Osteoblast (primary cell): Measurements from ENCODE around the gene GHRH. TPM values are rescaled to one million over a fixed set of nuclear protein-coding genes. Genes with fewer than 3 reads are reported as not detected.

Experiments
- DNase-seq: peaks from one replicate; pipeline ENCODE4 v3.0.0; 2011; ENCODE audit warnings: low spot score, mixed read lengths; ENCODE audit not compliant: insufficient read length; ENCODE audit errors: missing footprints
- H2AFZ ChIP-seq: 2 replicates; pipeline ENCODE4 v1.6.0; 2011; ENCODE audit warnings: mild to moderate bottlenecking, low read length
- H3K27ac ChIP-seq: 2 replicates; pipeline ENCODE4 v1.5.1; 2011; ENCODE audit warnings: mild to moderate bottlenecking, low read depth, low read length, moderate library complexity
- H3K27me3 ChIP-seq: 2 replicates; pipeline ENCODE4 v1.6.0; 2012; ENCODE audit warnings: mild to moderate bottlenecking, control low read depth, inconsistent platforms, low read length, moderate library complexity; ENCODE audit not compliant: insufficient read depth
- H3K36me3 ChIP-seq: 2 replicates; pipeline ENCODE4 v1.5.1; 2011; ENCODE audit warnings: mild to moderate bottlenecking, low read length, control low read depth, moderate library complexity; ENCODE audit not compliant: insufficient read depth
- H3K4me1 ChIP-seq: 2 replicates; pipeline ENCODE4 v1.5.1; 2011; ENCODE audit warnings: mild to moderate bottlenecking, low read length, control low read depth, moderate library complexity; ENCODE audit not compliant: insufficient read depth
- H3K4me2 ChIP-seq: 2 replicates; pipeline ENCODE4 v1.6.0; 2011; ENCODE audit warnings: mild to moderate bottlenecking, low read length; ENCODE audit not compliant: insufficient read depth
- H3K4me3 ChIP-seq: fragments of 200-600 bp; sonication (generic); 3 replicates; pipeline ENCODE4 v1.5.1; 2012; ENCODE audit warnings: mild to moderate bottlenecking, low read length, inconsistent platforms; ENCODE audit not compliant: insufficient read depth
- H3K79me2 ChIP-seq: 2 replicates; pipeline ENCODE4 v1.6.0; 2012; ENCODE audit warnings: mild to moderate bottlenecking, low read length, control low read depth, inconsistent platforms; ENCODE audit not compliant: insufficient read depth
- H3K9me3 ChIP-seq: 2 replicates; pipeline ENCODE4 v1.5.1; 2011; ENCODE audit warnings: low read depth, low read length, control low read depth
- H4K20me1 ChIP-seq: 2 replicates; pipeline ENCODE4 v1.6.0; 2012; ENCODE audit warnings: mild to moderate bottlenecking, low read length, control low read depth; ENCODE audit not compliant: insufficient read depth
- total RNA-seq: library from RNA; depleted of rRNA; stranded (reverse); fragments of >200 nt; gene quantifications from 2 replicates; pipeline ENCODE4 v1.2.3, GENCODE V29; 2012
- TF ChIP-seq, protein P1 (sequence below): IDR thresholded peaks from 2 replicates; pipeline ENCODE4 v1.5.1; 2011; ENCODE audit warnings: mild to moderate bottlenecking, low read depth, low read length, moderate library complexity; ENCODE audit errors: extremely low read depth

GHRH gene
- total RNA-seq, 1 donor: not detected

DNA sequence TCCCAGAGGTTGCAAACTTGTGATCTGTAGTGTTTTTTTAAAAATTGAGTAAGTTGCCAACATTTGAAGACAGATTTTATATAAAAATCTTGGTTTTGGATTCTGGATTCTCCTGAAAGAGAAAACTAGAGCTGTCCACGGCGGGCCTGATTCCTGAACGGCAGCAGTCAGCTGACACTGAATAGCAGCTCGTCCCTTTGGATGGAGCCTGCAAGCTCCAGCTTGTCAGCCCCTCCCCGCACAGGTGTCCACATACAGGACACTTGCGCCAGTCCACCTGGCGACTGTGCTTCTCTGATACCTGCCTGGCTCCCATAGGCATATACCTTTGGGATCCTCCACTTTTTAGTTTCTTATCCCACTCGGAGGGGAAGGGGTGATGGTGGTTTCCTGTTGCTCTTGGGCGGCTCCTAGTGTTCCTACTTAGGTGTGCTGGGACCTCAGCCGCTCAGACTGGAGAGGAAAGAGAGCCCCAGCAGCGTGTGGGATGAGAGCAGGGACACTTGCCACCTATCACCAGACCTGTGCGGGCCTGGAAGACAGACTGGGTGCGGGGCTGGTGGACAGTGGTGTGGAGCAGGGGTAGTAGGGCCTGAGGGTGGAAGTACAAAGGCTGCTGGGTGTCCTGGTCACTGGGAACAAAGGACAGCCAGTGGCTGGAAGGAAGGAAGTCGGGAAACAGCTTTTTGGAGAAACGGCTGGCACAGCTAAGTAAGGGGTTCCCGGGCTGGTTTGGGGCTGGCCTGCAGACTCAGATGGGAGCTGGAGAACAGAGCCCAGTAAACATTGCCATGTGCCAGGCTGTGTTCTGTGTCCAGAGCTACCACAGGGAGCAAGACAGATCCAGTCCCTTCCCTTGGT, 18.3 kb downstream of the GHRH start:
- H3K36me3 ChIP-seq: peaks cover 46% of the 10 kb centered on the region
- H3K4me2 ChIP-seq: no peak overlapping the region
- H3K4me3 ChIP-seq: no peak overlapping the region
- no peak overlapping the region for H2AFZ ChIP-seq
- H3K27me3 ChIP-seq: no peaks in the 10 kb centered on the region
- TF ChIP-seq, protein P1, sequence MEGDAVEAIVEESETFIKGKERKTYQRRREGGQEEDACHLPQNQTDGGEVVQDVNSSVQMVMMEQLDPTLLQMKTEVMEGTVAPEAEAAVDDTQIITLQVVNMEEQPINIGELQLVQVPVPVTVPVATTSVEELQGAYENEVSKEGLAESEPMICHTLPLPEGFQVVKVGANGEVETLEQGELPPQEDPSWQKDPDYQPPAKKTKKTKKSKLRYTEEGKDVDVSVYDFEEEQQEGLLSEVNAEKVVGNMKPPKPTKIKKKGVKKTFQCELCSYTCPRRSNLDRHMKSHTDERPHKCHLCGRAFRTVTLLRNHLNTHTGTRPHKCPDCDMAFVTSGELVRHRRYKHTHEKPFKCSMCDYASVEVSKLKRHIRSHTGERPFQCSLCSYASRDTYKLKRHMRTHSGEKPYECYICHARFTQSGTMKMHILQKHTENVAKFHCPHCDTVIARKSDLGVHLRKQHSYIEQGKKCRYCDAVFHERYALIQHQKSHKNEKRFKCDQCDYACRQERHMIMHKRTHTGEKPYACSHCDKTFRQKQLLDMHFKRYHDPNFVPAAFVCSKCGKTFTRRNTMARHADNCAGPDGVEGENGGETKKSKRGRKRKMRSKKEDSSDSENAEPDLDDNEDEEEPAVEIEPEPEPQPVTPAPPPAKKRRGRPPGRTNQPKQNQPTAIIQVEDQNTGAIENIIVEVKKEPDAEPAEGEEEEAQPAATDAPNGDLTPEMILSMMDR: peak; percentile 9
- H3K27ac ChIP-seq: no peak overlapping the region
- H4K20me1 ChIP-seq: no peaks in the 10 kb centered on the region
- no peaks in the 10 kb centered on the region for H3K9me3 ChIP-seq
- H3K4me1 ChIP-seq: no peaks in the 10 kb centered on the region
- DNase-seq: no peak
- H3K79me2 ChIP-seq: no peaks in the 10 kb centered on the region

DNA sequence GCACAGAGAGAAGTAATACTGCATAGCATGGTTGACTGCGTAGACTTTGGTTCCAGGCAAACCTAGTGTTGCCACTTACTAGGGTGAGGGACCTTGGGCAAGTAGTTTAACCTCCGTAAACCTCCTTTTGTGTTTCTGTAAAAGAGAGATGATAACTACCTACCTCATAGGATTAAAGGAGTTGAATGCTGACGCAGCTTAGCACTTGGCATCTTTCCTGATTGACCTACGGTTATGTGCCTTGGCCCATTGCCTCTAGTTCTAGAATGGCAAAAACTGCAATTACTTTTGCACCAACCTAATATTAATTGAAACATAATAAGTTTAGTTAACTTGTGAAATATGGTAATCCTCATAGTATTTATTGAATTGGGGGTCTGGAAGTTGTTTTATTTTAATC, 19.1 kb downstream of the GHRH start:
- Histone ChIP-seq H2AFZ (no peak overlapping the region), H3K27me3 (no peaks in the 10 kb centered on the region), H3K79me2 (no peaks in the 10 kb centered on the region), H3K27ac (no peak overlapping the region), H3K4me3 (no peak overlapping the region), H3K9me3 (no peaks in the 10 kb centered on the region), H3K4me2 (no peak overlapping the region), H4K20me1 (no peaks in the 10 kb centered on the region), H3K36me3 (peaks cover 49% of the 10 kb centered on the region), H3K4me1 (no peaks in the 10 kb centered on the region)
- DNase-seq: no peak
- TF ChIP-seq, protein P1: no peak

DNA sequence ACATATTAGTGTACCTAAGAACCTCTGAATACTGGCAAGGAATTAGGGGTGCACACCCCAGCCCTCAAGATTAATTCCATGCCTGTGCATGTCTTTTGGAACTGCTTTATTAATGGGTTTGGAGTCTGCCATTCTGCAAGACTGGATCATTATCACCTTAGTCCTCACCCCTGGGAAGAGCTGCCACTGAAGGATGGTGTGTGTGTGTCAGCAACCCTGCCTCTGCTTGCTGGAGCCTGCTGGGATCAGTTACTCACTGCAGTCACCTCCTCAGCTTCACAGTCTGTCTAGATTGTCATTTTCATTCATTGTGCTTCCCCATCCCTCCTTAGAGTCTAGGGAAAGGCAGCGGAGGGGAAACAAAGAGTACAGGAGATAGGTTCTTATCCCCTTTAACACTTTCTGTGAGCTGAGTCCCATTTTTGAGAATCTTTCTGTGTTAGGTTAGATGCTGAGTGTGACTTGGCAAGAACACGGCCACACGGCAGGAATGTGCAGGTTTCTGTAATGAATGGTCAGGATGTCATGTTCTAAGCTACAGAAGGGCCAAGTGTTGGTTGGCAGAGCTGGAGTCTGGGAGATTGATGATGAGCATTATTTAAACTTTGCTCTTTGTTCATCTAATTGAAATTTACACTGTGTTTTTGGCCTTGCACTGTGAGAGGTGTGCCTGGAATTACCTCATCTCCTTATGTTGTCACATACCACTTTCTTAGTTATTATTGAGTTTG, 21.1 kb downstream of the GHRH start:
- no peaks in the 10 kb centered on the region for H3K9me3 ChIP-seq
- DNase-seq: no peak
- no peaks in the 10 kb centered on the region for H3K4me1 ChIP-seq
- no peak overlapping the region for H3K4me2 ChIP-seq
- TF ChIP-seq, protein P1: no peak
- H3K4me3 ChIP-seq: no peak overlapping the region
- no peaks in the 10 kb centered on the region for H3K27me3 ChIP-seq
- no peak overlapping the region for H3K27ac ChIP-seq
- no peak overlapping the region for H2AFZ ChIP-seq
- H3K36me3 ChIP-seq: peaks cover 68% of the 10 kb centered on the region
- no peaks in the 10 kb centered on the region for H4K20me1 ChIP-seq
- no peaks in the 10 kb centered on the region for H3K79me2 ChIP-seq

DNA sequence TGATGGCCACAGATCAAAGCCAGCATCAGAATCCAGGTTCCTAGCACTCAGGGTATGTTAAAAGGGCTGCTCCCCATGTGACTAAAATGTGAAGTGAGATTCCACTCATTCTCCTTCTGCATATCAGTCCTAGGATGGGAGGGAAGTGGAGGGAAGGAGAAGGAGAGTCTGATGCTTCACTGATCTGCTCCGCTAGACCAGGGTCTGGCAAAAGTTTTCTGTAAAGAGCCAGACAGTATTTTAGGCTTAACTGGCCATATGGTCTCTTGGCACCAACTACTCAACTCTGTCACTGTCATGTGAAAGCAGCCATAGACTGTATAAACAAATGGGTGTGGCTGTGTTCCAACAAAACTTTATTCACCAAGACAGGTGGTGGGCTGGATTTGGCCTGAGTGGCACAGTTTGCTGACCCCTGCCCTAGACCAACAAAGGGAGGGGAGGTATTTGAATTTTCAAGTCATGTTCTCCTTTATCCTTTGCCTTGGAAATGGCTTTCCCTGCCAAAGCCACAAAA, 22.6 kb downstream of the GHRH start:
- Histone ChIP-seq H3K27ac (no peak overlapping the region), H4K20me1 (peaks cover 1% of the 10 kb centered on the region), H3K4me1 (no peaks in the 10 kb centered on the region), H3K79me2 (no peaks in the 10 kb centered on the region), H3K27me3 (no peaks in the 10 kb centered on the region), H2AFZ (no peak overlapping the region), H3K4me2 (no peak overlapping the region), H3K9me3 (no peaks in the 10 kb centered on the region), H3K36me3 (peaks cover 81% of the 10 kb centered on the region), H3K4me3 (no peak overlapping the region)
- TF ChIP-seq, protein P1: no peak
- DNase-seq: no peak
